DMS 273 (cell line): ENCODE measurements around the gene SDCCAG8.

ENCODE experiments used
- DNase-seq: peaks from one replicate; lab custom pipeline; 2025; ENCODE audit not compliant: unreplicated experiment; lab: John Stamatoyannopoulos, UW

Gene SDCCAG8

GRCh38 chr1:243499248-243499647 lies 243.4 kb downstream of the SDCCAG8 start:
- no peak for DNase-seq

- no peak for DNase-seq
Observed at GRCh38 chr1:243499711-243500110, 243.9 kb downstream of the SDCCAG8 start.

DNA sequence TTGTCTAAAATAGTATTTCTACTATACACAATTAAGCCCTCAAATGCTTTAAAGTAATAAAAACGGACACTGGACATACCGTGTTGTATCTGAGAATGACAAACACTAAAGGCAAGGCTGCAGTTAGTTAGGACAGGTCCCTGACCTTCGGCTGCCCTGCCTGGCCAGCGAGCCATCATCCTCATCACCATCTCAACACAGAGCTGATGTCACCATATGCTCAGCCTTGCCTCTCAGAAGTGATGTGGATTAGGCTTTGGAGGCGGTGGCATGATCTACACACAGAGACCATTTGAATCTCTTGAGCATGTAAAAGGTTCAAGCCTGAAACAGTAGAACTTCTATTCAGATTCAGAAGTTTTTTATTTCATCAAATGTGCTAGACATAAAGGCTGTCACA lies 244.7 kb downstream of the SDCCAG8 start:
- no peak for DNase-seq

- DNase-seq = no peak
Observed at GRCh38 chr1:243501002-243501401, 245.2 kb downstream of the SDCCAG8 start.

DNA sequence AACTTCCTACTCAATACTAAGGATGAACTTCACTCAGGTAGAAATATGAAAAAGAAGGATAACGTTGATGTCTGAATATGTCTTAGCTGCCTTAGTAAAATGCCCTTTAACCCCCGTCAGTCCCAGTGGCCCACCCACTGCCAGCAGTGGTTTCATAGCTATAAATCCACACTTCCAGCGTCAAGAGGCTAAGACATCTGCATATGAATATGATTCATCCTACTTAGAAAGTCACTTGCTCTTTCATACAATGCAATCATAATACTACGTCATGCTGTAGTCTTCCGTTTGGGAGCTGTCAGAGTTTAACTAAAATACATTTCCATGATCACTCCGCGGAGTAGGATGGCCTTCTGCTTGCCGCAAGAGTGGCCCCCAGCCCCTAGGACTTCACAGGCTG lies 247.3 kb downstream of the SDCCAG8 start:
- no peak for DNase-seq

DNA sequence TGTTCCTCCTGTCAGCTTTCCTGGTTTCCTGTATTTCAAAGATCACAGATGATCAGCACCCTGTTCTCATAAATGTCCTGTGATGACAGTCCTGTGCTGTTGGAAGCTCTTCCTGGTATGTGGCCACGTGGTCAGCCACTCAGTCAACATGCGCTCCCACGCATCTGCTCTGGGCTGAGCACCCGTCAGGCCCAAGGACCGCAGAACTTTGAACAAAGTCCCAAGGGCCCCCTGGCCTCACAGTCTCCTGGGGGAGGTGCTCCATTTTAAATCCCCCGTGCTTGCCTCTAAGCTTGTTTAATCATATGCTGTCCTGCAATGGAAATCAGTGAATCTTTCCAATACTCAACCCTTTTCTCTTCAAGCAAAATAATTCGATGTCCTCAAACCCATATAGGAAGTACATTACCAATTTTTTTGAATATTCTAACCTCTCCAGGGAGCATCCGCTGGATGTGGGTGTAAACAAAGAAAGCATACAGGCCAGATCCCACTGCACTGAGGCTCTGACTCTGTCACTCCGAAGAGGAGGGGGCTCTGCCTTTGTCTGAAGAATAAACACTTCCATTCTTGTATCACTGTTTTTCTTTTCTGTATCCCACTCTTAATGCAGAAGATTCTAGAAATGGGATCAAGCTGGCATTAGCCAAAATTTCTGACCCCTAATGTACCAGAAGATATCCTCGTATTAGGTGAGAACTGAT lies 250.3 kb downstream of the SDCCAG8 start:
- no peak for DNase-seq

DNA sequence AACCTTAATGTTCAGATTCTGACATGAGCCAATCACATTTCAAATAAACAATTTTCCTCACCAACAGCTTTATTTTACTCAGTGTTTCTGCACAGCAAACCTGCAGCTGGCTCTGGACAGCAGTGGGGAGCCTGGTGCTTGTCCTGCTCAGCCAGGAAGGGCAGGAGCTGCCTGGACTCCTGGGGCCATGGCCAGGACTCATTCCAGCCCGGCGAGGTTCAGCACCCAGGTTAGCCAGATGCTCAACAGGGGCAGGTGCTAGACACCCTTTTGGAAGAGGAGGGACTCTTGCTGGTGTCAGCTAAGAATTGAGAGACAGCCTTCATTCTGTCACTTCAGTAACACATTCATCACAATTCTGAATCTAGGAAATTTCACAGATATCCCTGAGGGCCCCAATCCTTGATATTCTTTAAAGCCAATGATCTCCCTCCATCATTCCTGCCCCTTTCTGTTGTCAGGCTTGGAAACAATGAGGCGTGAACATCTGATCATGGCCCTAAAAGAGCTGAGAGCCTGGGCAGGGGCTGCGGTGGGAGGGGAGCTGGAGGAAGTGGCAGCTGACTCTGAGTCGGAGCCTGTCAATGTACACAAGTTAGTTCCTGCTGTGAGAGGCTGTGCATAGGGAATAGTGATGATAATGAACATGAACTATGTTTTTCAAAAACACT lies 251.3 kb downstream of the SDCCAG8 start:
- no peak for DNase-seq

DNA sequence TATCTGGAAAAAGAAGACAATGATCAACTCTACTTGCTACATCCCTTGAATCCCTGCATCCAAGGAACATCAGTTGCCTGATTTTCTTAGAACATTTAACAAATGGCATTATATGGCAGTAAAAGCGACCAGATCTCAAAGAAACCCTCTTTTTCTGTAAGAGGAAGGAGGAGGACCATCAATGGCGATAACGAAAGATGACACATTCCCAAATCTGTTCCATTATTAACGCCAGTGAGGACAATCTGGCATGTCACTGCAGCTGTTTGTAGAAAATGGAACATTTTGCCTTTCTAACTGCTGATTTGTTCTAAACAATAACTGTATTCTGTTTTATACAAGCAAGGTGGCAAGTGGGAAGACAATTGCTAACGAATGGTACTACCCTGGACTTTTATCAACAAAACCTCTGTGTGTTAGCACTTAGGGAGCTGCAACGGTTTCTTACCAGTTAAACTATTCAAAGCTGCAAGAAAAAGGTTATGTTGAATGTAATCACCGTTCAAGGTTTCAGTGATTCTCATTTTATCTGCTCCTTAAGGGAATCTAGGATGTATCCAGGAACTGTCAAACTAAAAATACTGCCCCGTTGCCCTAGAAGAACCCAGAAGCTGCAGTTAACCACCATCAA lies 251.9 kb downstream of the SDCCAG8 start:
- no peak for DNase-seq

DNA sequence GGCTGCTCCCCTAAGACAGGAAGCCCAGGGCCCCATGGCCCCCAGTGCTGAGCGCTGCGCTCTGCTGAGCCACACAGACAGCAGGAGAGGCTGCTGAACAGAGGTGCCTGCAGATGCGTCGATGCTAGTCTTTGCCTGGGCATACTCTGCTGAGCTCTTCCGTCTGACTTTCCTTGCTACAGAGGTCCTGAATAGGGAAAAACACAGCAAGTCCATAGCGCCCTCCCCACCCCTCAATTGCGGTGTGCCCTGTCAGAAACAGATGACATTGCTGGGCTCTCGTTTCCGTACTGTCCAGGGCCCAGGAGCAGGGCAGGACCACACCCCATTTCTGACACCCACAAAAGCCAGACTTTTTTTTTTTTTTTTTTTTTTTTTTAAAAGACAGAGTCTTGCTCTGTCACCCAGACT lies 252.5 kb downstream of the SDCCAG8 start:
- no peak for DNase-seq

DNA sequence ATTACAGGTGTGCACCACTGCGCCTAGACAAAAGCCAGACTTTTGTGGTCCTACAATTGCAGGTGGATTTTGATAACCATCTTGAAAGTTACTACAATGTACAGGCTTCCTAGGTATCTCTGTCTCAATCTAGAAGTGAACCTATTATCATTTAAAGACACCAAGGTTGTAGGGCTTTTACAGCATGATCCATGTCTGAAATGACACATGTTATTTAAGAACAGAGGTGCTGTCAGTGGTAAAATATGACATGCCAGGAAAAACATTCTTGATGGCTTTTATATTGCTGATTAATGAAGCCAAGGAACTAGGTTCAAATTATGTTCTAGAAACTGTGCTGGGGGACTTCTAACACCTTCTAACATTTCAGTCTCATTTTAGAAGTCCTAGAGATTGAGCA lies 253.1 kb downstream of the SDCCAG8 start:
- no peak for DNase-seq

- no peak for DNase-seq
Observed at GRCh38 chr1:243510928-243511327, 255.1 kb downstream of the SDCCAG8 start.

DNA sequence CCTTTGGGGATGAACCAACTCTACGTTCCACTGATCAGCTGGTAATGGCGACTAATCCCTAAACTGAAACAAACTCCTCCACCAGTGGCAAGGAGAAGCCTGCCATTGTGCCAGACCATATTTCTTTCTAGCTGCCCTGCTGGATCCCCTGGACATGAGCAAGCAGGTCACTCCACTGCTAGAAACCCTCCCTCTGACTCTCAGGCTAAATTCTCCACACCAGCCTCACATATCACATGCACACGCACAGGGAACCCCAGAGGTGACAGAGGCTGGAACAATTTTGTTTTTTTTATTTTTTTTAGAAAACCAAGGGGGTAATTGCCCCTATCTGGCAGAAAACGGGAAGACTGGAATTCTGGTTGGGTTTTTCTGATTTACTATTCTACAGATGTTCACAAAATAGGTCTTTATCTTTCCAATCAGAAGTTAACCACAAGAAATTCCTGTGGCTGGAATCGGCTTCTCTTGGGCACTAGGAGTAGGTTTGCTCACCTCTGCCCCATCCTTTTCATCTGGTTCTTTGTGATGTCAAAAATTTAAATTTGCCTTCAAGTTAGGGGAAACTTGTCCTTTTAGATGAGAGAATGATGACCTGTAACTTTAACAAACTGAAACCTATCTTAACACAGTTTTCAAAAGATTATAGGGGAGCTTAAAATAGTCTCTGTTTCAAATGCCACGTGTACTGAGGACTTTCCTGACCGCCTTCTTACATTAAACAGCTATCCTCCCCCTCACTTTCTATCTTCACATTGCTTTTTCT lies 258.1 kb downstream of the SDCCAG8 start:
- DNase-seq = no peak

- no peak for DNase-seq
Observed at GRCh38 chr1:243514927-243515326, 259.1 kb downstream of the SDCCAG8 start.

- no peak for DNase-seq
Observed at GRCh38 chr1:243520831-243521230, 265.0 kb downstream of the SDCCAG8 start.

- no peak for DNase-seq
Observed at GRCh38 chr1:243523766-243524165, 267.9 kb downstream of the SDCCAG8 start.

GRCh38 chr1:243525085-243525487 lies 269.2 kb downstream of the SDCCAG8 start:
- DNase-seq = peak; percentile 19

DNA sequence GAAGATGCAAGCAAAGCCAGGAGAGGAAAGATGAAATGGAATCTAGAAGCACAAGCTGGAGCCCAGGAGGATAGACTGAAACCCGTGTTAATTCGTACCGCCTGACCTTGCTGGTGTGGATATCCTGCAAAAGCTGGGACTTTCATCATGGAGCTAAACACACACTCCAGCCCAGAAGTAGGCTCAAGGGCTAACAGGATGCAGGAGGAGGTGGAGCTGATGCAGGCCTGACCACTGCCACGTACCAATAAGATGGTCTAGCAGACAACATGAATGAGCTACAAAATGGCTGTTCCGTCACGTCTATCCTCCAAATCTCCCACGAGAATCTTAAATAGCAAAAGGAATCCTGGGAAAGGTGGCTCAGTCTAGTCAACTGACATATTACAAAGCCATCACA lies 270.3 kb downstream of the SDCCAG8 start:
- no peak for DNase-seq

- DNase-seq = peak; percentile 65
Observed at GRCh38 chr1:243528459-243529121, 272.7 kb downstream of the SDCCAG8 start.

DNA sequence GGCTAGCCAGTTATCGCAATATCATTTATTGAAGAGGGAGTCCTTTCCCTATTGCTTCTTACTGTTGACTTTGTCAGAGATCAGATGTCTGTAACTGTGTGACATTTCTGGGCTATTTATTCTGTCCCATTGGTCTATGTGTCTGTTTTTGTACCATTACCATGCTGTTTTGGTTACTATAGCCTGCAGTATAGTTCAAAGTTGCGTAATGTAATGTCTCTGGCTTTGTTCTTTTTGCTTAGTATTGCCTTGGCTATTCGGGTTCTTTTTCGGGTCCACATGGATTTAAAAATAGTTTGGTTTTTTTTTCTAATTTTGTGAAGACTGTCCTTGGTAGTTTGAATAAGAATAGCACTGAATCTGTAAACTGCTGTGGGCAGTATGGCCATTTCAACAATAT lies 273.7 kb downstream of the SDCCAG8 start:
- no peak for DNase-seq

- DNase-seq = no peak
Observed at GRCh38 chr1:243535014-243535413, 279.2 kb downstream of the SDCCAG8 start.

DNA sequence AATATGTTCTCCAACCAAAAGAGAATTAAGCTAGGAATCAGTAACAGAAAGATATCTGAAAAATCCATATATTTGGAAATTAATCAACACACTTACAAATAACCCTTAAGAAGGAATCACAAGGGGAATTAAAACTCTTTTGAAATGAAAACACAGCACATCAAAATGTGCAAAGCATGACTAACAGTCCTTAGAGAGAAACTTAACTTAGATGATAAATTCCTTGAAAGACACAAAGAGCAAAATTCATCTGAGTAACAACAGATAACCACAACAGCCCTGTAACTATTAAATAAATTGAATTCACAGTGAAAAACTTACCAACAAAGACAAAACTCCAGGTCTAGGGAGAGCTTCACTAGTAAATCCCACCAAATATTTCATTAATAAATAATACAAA lies 283.8 kb downstream of the SDCCAG8 start:
- no peak for DNase-seq
